GM12892 (cell line): ENCODE results near the gene CHRND.

ENCODE experiments used
- DNase-seq: peaks from one replicate; pipeline ENCODE4 v3.0.0; 2011; ENCODE audit not compliant: insufficient read length
- FAIRE-seq: peaks from 2 replicates; lab custom pipeline; 2011; peaks lifted over from hg19 to GRCh38; lab: Jason Lieb, UNC
- POLR2A ChIP-seq: IDR thresholded peaks from 2 replicates; pipeline ENCODE4 v1.6.1; 2011; ENCODE audit warnings: low read depth, low read length, control low read depth
- POLR2AphosphoS5 ChIP-seq: IDR thresholded peaks from 2 replicates; pipeline ENCODE4 v1.6.1; 2011; ENCODE audit warnings: low read depth, low read length, control low read depth
- TAF1 ChIP-seq: IDR thresholded peaks from 2 replicates; pipeline ENCODE4 v1.6.1; 2011; ENCODE audit warnings: low read depth, mild to moderate bottlenecking, control low read depth, low read length, borderline replicate concordance

The CHRND gene

GRCh38 chr2:232515639-232516038 is 10.3 kb upstream of the CHRND start:
- DNase-seq, result no peak
- FAIRE-seq, result no peak
- TF ChIP-seq TAF1, result no peak
- no peak for TF ChIP-seq POLR2A
- TF ChIP-seq POLR2AphosphoS5, result no peak

GRCh38 chr2:232516551-232516950 is 9.4 kb upstream of the CHRND start:
- TF ChIP-seq POLR2A (no peak), POLR2AphosphoS5 (no peak), TAF1 (no peak)
- no peak for DNase-seq
- FAIRE-seq, result no peak

- DNase-seq, result no peak
- TF ChIP-seq POLR2A, result no peak
- no peak for TF ChIP-seq POLR2AphosphoS5
- no peak for TF ChIP-seq TAF1
- FAIRE-seq, result no peak
These were observed 7.1 kb upstream of the CHRND start for GRCh38 chr2:232518844-232519243.

- TF ChIP-seq TAF1 (no peak), POLR2AphosphoS5 (no peak), POLR2A (no peak)
- FAIRE-seq (no peak), DNase-seq (no peak)
These were observed 6.2 kb upstream of the CHRND start, which contains the start of gene PRSS56 for GRCh38 chr2:232519581-232520438. TSS of gene PRSS56 (plus strand) at chr2:232520388. CDS start at chr2:232520599, 211 bp downstream.

- DNase-seq (no peak), FAIRE-seq (no peak)
- TF ChIP-seq POLR2A, result no peak
These were observed 5.5 kb upstream of the CHRND start for GRCh38 chr2:232520489-232520888.

GRCh38 chr2:232521098-232521497 is 4.9 kb upstream of the CHRND start:
- FAIRE-seq, result no peak
- TF ChIP-seq TAF1 (no peak), POLR2A (no peak), POLR2AphosphoS5 (no peak)
- DNase-seq, result no peak

GRCh38 chr2:232521959-232522622 is 3.9 kb upstream of the CHRND start:
- no peak for TF ChIP-seq POLR2A
- TF ChIP-seq POLR2AphosphoS5, result no peak
- no peak for TF ChIP-seq TAF1
- DNase-seq (peak; percentile 90), FAIRE-seq (peak; percentile 74)

GRCh38 chr2:232522623-232523401 is 3.1 kb upstream of the CHRND start:
- FAIRE-seq (no peak), DNase-seq (no peak)
- TF ChIP-seq POLR2A, result no peak
- no peak for TF ChIP-seq POLR2AphosphoS5
- no peak for TF ChIP-seq TAF1

GRCh38 chr2:232523402-232523681 is 2.6 kb upstream of the CHRND start:
- FAIRE-seq (no peak), DNase-seq (no peak)
- TF ChIP-seq TAF1, result no peak
- no peak for TF ChIP-seq POLR2A
- TF ChIP-seq POLR2AphosphoS5, result no peak

GRCh38 chr2:232523682-232524597 is 2.0 kb upstream of the CHRND start:
- FAIRE-seq (no peak), DNase-seq (no peak)
- TF ChIP-seq POLR2AphosphoS5 (no peak), POLR2A (no peak), TAF1 (no peak)
